GM13977 (cell line): ENCODE measurements around the gene AP5Z1.

Experiments
- DNase-seq: peaks from one replicate; pipeline ENCODE4 v3.0.0; 2012; ENCODE audit warnings: low spot score
- CTCF ChIP-seq: IDR thresholded peaks from 2 replicates; pipeline ENCODE4 v1.5.1; 2012; ENCODE audit warnings: mild to moderate bottlenecking, control low read depth; ENCODE audit not compliant: insufficient read depth; ENCODE audit errors: extremely low read depth, missing control alignments
- in situ Hi-C: fragments of 300-500 bp; cut with MboI; formaldehyde crosslinking; loops from one replicate; pipeline ENCODE4 v1.12.0; 2022; ENCODE audit warnings: low sequenced_read_pairs, low pct_unique_long_range_greater_than_20kb, mixed read lengths, inconsistent platforms; ENCODE audit not compliant: unreplicated experiment

Gene AP5Z1

GRCh38 chr7:4738711-4739527 is 36.5 kb upstream of the AP5Z1 start:
- no peak for DNase-seq
- no peak for TF ChIP-seq CTCF
- in situ Hi-C loops = no loop called here

GRCh38 chr7:4739528-4739992 is 35.9 kb upstream of the AP5Z1 start:
- TF ChIP-seq CTCF = no peak
- no peak for DNase-seq
- in situ Hi-C loops = no loop called here

GRCh38 chr7:4740796-4741195 is 34.6 kb upstream of the AP5Z1 start:
- no peak for TF ChIP-seq CTCF

GRCh38 chr7:4742051-4742573 is 33.3 kb upstream of the AP5Z1 start:
- no peak for DNase-seq
- TF ChIP-seq CTCF = no peak
- in situ Hi-C loops = no loop called here

More at GRCh38 chr7:4740796-4741195, 34.6 kb upstream of the AP5Z1 start:
- in situ Hi-C loops = no loop called here
- DNase-seq = no peak

GRCh38 chr7:4742852-4743251 is 32.6 kb upstream of the AP5Z1 start:
- no peak for TF ChIP-seq CTCF
- DNase-seq = no peak
- in situ Hi-C loops = no loop called here

GRCh38 chr7:4744391-4745264 is 30.8 kb upstream of the AP5Z1 start:
- in situ Hi-C loops = no loop called here
- DNase-seq = peak; percentile 86
- TF ChIP-seq CTCF = no peak
